HG02763 (cell line): Measurements from ENCODE around the gene NAT8L.

Experiments used
- ATAC-seq: cut with Tn5 transposase; IDR thresholded peaks from one replicate; pipeline ENCODE4 v1.9.1; 2021; ENCODE audit warnings: mild to moderate bottlenecking, moderate library complexity; ENCODE audit not compliant: unreplicated experiment

The NAT8L gene

DNA sequence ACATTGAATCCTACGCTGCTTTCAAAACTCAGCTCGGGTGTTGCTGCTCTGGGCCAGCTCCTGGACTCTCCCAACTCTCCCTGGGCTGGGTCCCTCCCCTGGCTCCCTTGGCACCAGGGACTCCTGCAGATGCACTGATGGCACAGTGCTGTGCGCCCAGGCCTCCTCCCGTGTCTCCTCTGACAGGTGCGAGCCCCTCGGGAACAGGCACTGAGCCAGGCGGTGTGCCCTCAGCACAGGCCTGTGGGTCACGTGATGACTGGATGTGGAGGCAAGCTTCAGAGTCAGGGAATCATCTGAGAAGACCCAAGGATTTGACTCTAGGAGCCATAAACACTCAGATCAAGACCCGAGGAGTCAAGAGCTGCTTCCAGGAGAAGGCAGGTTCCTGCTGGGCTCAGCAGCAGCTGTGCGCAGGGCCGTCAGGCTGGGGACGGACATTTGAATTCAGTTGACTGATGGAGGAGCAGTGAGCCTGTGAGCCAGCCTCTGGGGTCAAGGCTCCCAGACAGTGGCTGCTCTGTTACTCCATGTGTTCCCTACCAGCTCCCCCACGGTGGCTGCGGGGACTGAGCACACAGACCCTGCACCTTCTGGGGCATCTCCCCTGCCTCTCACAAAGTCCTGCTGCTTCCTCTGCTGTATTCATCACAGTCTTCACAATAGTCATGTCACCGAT is 33.0 kb downstream of the NAT8L start:
- ATAC-seq: no peak

DNA sequence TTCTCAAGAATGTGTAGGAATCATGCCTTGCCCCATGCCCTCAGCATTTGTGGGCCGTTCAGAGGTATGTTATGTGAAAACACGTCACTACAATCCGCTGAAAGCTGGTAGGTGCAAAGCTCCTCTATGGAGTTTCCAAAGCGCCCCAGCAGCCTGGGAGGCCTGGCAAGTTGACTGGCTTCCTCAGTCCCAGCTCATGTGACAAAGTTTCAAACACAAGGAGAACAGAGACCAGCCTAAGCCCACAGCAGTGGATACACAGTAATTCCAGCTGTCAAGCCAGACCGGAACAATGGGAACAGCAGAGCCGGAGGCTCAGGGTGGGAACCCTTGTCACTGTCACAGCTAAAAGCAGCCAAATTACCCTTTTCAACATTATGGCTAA is 33.5 kb downstream of the NAT8L start:
- no peak for ATAC-seq

DNA sequence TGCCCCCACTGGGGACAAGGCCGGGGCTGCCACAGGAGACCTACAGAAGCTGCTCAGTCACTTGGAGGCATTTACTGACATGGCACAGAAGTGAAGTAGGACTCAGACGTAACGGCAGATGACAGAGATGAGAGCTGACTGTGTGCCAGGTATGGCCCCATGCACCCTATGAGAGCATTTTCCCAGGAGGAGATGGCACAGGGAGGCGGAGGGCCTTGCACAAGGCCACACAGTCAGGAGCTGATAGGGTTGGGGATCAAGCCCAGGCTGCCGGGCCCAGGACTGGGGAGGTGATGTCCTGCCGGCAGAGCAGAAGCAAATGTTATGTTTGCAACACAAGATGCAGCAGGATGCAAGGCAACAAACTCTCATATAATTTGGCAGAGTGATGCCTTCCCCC is 34.1 kb downstream of the NAT8L start:
- ATAC-seq: no peak

DNA sequence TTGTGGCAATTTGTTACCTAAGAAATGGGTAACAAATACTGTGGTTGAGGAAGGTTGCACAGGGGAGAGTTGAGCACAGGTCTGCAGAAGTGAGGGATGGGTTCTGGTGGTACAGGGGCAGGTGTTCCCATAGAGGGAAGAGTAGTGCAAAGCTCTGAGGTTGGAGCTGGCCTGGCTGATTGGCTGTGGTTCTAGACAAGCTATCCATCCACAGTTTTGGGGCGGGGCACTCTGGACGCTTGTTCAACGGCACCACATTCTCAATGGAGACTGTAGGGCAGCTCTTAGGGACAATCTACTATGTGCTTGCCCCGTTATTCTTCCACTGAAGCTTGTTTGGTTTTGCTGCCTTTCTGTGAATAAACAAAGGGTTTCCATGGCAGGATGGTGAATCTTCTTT is 35.4 kb downstream of the NAT8L start:
- ATAC-seq: no peak

DNA sequence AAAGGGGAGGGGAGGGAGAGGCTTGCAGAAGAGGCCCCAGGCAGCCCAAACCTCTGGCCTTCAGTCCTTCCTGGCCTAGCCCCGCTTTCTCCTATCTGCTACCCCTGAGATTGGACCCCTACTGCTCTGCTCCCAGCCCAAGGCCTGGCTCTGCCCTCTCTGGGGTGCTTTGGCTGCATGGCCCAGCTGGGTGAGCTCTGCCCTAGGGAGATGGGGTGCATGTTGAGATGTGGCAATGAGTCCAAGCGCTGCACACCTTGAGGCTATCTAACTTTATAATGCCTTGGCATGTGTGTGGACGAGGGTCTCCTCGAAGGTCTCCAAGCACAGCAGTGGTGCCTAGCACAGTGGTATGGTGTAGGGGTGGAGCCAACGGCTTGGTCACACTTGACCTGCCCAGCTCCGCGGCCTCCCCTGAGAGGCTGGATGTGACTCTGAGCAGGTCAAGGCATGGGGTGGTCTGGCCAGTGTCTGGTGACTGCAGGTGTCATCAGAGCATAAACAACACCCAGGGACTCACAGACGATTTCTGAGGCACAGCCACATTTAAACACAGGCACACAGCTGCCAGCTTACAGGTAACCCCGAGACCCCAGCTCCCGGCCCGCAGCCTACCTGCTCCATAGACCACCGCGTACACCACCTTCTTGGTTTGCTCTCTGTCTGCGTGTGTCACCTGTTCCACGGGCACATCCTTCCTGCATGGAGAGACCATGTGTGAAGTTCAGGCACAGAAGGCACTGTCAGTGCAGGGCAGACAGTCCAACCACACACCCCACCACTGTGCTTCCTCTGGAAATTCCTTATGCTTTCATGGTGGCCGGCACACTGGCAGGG is 36.3 kb downstream of the NAT8L start:
- no peak for ATAC-seq

DNA sequence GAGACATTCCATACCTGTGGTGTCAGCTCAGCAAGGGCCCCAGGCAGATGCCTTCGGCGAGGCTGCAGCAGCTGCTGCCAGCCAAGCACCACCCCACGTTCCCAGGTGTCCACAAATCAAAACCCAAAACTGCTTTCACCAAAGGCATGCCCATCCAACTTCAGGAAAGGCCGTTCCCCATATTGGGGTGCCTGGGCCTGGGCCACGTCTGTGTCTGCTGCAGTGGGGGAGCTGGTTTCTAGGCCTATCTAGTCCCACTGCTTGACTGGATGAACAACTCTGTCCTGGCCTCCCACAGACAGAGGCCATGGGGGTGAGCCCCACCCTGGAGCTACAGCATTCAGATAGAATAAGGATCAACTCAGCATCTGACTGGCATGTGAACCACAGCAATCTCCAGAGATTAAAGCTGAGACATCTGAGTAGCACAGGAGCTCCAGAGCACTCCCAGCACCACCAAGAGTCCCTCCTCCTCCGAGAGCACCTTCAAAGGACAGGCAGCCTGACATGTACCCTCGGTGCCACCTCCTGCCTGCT is 37.0 kb downstream of the NAT8L start:
- no peak for ATAC-seq

DNA sequence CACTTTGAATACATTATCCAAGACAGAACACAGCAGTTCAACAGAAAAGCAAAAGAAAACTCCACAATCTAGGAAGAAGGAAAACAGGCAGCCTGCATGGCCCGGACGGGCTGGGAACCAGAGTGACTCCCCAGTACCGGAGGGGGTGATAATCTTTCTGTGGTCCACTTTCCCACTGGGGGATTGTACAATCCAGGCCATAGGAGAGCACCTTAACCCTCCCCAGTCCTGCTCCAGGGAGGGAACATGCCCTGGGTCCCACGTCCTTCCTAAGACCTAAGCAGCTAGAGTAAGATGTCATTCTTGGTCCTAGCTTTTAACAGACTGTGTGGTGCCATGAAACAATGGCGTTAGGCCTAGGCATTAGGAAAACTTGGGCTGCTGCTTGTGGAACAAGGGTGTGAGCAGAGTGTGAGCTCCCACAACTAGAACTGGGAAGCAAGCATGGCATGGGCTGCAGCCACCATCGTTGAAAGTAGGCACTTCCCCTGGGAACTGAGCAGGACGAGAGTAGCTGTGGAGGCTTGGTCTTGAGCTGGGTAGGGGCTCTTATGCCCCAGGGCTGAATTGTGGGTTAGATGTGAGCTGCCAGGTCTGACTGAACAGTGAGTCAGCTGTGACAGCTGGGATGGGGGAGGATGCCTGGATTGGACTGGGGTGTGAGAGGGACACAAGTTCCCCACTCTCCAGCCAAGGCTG is 42.4 kb downstream of the NAT8L start:
- ATAC-seq: no peak

DNA sequence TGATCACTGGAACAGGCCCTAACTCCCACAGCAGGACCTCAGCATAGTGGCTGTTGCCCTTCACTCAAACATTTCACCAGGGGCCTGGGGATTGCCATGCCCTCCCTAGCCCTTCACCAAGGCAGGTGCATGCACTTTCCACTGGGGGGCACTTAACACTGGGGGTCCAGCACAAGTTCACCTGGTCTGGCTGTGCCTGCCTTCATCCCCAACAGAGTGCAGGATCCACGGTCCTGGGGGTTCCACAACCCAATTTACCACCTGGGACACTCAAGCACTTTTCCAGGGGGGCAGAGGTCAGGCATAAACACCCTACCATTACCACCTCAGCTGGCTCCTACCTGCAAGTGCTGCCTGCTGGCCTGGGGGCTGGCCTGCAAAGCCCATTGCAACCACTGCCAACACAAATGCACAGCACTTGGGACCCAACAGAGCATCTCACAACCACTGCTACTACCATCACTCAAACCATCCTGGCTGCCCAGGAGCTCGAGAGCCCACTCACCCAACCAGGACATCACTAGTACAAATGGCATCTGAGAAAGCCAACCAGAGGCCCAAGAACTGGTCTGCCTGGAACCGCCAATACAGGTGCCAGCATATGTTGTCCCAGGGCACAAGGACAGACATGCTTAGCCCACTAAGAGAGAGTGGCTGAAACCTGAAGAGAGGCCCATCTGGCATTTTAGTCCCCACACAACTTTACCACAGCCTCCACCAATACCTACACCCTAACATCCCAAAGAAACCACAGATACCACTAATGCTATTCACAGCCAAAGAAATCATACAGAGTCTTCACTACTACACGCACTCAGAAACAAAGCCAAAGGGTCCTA is 43.1 kb downstream of the NAT8L start:
- no peak for ATAC-seq

DNA sequence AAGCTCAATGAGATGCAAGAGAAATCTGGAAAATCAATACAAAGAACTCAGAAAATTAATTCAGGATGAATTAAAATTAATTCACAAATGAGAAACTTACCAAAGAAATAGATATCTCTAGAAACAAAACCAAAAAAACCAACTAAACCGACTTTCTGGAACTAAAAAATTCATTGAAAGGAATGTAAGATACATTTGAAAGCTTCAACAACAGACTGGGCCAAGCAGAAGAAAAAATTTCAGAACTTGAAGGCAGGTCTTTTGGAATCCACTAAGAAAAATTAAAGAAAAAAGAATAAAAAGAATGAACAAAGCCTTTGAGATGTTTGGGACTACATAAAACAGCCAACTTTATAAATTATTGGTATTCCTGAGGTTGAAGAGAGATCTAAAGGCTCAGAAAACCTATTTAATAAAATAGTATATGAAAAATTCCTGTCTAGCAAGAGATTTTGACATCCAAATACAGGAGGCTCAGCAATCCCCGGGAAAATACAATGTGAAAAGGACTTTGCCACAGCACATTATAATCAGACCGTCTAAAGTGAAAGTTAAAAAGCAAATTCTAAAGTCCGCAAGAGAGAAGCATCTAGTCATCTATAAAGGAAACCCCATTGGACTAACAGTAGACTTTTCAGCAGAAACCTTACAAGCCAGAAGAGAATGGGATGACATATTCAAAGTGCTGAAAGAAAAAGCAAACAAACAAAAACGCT is 44.2 kb downstream of the NAT8L start:
- ATAC-seq: no peak

DNA sequence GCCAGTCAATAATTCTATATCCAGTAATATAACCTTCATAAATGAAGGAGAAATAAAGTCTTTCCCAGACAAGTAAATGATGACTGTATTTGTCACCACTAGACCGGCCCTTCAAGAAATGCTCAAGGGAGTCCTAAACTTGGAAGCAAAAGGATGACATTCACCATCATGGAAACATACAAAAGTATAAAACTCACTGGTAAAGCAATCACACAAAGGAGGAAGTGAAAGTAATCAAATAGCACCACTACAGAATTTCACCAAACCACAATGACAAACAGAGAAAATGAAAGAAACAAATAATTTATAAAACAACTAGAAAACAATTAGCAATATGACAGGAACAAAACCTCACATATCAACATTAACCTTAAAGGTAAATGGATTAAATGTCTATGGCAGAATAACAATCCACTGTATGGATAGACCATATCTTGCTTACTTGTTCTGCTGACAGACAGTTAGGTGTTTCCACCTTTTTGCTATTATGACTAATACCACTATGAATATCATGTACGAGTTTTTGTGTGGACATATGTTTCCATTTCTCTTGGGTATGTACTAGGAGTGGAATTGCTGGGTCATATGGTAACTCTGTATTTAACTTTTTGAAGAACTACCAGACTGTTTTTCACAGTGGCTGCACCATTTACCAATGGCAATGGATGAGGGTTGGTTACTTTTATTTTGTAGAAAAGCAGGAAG is 44.9 kb downstream of the NAT8L start:
- no peak for ATAC-seq

DNA sequence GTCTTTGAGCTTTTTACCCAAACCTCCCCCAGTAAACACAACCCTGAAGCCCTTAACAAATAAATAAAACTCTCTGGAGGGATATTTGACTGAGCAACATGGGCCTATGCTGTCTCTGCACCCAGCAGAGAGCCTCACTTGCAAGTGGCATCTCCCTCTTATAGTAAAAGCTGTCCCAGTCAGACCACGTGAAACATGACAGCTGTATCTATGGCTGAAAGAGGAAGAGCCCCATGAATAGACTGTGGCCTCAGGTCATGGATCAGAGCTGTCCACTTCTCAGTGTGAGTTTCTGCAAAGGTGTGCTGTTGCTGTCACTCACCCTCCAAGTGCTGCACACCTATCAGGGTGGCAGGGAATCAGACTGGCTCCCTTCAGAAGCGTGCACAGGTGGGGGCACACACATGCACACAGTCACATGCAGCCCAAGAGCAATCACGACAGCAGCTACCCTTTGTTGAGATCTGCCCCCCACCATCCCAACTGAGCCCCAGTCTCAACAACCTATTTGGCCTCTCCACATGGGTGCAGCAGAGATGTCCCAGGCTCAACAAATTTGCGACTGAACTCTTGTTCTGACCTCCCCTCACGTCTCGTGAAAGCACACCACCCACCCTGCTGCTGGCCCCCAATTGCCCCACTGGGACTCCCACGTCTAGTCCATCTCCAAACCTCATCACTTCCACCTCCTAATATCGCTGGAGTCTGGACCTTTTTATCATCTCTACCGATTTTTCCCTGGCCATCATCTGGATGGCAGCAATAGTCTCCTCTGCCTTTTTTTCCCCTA is 45.6 kb downstream of the NAT8L start:
- no peak for ATAC-seq

DNA sequence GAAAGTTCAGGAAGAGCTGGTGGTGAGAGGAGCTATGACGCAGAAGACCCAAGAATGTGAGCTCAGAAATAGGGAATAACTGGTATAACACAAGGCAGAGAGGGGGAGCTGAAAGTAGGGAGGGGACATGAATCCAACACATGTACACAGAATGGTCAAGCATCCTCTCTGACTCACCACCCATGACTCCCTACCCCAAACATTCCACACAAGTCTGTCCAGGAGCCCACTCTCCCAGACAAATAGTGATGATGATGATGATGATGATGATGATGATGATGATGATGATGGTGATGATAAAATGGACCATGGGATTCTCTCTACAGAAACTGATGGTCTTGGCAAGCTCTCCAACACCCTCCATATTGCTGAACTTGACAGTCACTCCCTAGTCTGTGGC is 46.4 kb downstream of the NAT8L start:
- ATAC-seq: no peak

DNA sequence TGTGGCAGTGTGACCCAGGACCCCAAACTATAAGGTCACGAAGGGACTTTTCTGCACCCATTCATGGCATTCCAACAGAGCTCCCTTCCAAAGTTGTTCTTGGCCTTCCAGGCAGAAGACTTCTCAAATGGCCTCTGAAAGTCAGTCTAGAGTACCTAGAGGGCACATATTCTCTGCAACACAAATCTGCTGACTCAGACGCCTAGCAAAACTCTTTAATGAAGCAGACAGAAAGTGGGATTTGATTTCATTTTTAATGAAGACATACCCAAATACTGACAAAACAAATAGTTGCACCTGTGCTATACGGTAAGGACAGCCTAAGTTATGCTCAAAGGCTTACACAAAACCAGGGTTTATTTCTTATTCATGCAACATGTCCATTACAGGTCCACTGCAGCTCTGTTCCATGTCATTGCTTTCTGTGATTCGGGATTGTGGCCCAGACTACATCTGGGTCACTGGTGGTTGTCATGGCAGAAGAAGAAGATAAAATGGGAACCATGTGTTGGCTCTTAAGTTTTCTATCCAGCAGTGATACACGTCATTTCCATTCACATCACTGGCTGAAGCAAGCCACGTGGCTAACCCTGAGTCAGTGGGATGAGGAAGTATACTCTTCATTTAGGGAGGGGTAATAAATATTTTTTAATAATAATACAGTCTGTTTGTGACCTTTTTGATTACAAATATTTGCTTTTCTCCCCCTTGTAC is 57.7 kb downstream of the NAT8L start:
- ATAC-seq: no peak
